Left hindlimb (tissue), 1 donor: ENCODE measurements around the gene IQCF6.
"Not testable (repeated sequence)": the region's sequence is repeated elsewhere in the genome, so short reads cannot be mapped to it uniquely, and the experiment has no call there.

Source experiments
- DNase-seq: peaks from one replicate; pipeline ENCODE4 v3.0.0-alpha.2; 2018

Gene IQCF6

GRCh38 chr3:51779137-51779536 is at the start of gene IQCF6:
TSS of gene IQCF6 (minus strand) at chr3:51779237. CDS start at chr3:51779224, 13 bp downstream.
- DNase-seq: no peak

GRCh38 chr3:51828297-51828696 is 49.3 kb upstream of the IQCF6 start:
- DNase-seq: no peak

- DNase-seq: no peak
Observed at GRCh38 chr3:51819709-51820406, 40.8 kb upstream of the IQCF6 start.

DNA sequence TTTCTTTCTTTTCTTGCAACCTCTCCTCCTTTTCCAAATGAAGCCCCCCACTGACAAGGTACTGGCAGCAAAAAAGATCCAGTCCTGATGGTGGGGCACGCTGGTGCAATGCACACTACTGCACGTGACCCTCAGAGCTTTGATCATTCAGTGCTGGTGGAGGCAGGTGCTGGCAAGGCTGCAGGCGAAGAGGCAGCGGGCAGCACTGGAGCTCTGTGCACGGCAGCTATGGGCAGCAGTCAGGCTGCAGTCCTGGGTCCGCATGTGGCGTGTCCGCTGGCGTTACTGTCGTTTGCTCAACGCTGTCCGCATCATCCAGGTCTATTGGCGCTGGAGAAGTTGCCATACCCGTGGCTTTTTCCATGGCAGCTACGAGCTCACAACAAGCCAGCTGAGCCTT is 40.1 kb upstream of the IQCF6 start:
- DNase-seq: no peak

- no peak for DNase-seq
Observed at GRCh38 chr3:51817375-51817774, 38.3 kb upstream of the IQCF6 start.

DNA sequence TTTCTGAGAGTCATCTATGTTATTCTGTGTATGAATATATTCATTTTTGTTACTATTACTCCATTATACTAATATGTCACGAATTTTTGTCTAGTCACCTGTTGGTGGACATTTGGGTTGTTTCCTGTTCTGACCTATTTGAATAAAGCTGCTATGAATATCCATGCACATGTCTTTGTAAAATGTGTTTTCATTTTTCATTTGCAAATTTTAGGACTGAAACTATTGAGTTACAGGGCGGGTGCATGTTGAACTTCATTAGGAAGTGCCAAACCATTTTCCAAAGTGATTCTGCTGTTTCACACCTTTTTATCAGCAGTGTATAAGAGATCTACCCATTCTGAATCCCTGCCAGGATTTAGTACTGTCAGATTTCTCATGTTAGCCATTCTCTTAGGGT is 37.7 kb upstream of the IQCF6 start:
- no peak for DNase-seq

GRCh38 chr3:51815614-51816013 is 36.6 kb upstream of the IQCF6 start:
- no peak for DNase-seq

- DNase-seq: no peak
Observed at GRCh38 chr3:51814034-51814433, 35.0 kb upstream of the IQCF6 start.

DNA sequence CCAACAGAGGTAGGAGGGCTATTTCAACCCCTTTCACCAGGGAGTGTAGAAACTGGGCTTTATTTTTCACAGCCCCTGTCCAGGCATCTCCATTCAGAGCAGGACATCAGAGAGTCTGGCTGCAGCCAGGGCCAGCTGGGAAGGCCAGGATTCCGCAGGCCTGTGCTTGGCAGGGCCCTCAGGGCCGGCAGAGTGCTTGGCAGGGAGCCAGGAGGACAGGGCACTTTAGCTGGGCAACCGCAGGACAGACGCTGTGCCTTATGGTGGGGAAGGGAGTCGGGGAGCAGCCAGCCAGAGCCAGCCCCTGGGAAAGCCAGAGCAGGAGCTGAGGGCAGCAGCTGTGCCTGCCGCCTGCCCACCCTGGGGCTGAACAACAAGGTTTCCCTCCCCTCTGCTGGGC is 34.5 kb upstream of the IQCF6 start:
- DNase-seq: peak; percentile 38

GRCh38 chr3:51808934-51809333 is 29.9 kb upstream of the IQCF6 start:
- DNase-seq: no peak

DNA sequence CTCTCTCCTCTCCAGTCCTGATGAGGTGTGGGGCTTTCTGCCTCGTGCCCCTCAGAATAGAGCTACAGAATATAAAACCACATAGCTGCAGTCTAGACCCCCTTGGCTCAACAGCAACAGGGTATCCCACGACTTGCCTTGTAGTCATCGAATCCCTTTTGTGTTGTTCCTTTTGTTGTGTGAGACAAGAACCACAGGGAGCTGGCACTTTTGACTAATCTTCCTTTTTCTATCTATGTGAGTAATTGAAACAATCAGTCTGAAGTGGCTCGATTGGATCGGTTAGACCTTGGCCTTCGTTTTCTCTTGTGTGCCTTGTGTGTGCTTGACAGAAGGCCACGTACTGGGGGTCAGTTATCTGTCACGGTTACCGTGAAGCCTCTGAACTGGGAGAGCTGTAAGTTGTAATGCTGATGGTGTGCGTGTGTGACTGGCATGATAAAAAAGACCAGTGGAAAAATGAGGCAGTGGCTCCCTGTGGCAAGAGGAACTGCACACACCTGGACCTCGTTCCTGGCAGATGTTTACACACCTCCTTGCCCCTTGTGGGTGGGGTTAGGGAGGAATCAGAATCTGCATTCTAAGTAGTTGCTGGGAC is 23.2 kb upstream of the IQCF6 start:
- no peak for DNase-seq

DNA sequence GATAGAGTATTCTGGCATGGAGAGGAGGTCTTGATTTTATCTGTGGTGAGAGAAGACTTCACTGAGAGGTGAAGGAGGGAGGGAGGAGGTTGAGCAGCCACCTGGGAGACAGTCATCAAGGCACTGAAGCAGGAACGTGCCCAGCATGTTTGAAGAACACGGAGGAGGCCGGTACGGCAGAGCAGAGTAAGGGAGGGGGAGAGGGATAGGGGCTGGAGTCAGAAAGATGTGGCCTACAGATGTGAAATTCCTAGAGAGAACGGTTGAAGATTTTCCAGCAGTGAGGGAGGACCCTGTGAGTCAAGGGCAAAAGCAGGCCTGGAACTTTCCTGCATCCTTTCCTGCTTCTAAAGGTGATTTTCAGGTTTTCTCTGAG is 21.7 kb upstream of the IQCF6 start:
- no peak for DNase-seq

- DNase-seq: no peak
Observed at GRCh38 chr3:51799879-51800749, 21.1 kb upstream of the IQCF6 start.

GRCh38 chr3:51798411-51798963 is 19.4 kb upstream of the IQCF6 start:
- no peak for DNase-seq

GRCh38 chr3:51796854-51797253 is 17.8 kb upstream of the IQCF6 start:
- DNase-seq: no peak

DNA sequence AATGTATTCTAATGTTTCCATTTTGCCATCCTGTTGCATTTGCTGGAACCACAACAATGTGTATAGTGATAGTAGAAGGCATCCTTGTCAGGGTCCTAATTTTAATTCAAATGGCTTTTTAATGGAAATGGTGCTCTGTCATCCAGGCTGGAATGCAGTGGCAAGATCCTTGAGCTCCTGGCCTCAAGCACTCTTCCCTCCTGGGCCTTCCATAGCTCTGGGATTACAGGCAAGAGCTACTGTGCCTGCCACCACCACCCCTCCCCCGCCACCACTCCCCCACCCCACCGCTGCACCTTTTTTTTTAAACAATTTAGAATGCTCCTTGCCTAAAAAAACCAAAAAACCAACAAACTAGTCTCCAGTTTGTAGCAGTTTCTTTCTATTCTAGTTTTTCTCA is 15.2 kb upstream of the IQCF6 start:
- no peak for DNase-seq

GRCh38 chr3:51792206-51792605 is 13.2 kb upstream of the IQCF6 start:
- DNase-seq: no peak

GRCh38 chr3:51789437-51789836 is 10.4 kb upstream of the IQCF6 start:
- no peak for DNase-seq

DNA sequence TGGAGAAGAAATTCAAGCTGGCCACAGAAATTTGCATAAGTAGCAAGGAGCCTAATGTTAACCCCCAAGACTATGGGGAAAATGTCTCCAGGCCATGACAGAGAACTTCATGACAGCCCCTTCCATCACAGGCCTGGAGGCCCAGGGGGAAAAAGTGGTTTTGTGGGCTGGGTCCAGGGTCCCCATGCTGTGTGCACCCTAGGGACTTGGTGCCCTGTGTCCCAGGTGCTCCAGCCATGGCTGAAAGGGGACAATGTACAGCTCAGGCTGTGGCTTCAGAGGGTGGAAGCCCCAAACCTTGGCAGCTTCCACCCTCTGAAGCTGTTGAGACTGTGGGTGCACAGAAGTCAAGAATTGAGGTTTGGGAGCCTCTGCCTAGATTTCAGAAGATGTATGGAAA is 8.5 kb upstream of the IQCF6 start:
- not testable (repeated sequence) for DNase-seq

DNA sequence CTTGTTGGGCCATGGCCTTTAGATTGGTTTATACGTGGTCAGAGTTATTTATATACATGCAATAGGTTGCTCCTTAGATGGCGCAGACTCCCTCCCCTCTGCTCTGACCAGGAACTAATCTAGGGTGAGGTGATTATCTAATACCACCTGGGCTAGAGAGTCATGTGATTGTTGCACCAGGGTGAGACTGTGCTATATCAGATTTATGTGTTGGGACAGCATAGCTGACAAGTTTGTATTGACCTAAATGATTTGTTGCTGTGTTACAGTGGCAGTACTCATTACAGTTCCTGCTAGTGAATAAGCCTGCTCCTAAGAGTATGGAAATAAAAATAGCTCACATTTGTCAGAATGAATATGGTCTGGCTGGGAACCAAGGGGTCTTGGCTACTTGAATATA is 7.2 kb upstream of the IQCF6 start:
- no peak for DNase-seq

DNA sequence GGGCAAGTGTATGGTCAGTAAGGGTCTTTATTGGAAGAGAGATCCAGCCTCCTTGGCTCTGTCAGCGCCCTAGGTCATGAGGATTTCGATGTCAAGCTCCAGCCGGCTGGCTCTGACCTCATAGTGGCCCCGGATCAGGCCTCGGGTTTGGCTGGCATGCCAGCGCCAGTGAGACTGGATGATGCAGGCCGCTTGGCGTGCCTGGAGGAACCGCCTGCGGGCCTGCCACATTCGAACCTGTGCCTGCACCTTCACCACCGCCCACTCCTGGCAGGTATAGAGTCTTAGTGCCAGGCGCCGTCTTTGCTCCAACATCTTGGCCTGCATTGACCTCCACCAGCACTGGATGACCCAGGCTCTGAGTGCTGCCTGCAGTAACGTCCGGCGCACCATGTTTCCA is 483 bp downstream of the IQCF6 start:
- DNase-seq: no peak

GRCh38 chr3:51777985-51778384 is 1.1 kb downstream of the IQCF6 start:
- peak; percentile 62 for DNase-seq

DNA sequence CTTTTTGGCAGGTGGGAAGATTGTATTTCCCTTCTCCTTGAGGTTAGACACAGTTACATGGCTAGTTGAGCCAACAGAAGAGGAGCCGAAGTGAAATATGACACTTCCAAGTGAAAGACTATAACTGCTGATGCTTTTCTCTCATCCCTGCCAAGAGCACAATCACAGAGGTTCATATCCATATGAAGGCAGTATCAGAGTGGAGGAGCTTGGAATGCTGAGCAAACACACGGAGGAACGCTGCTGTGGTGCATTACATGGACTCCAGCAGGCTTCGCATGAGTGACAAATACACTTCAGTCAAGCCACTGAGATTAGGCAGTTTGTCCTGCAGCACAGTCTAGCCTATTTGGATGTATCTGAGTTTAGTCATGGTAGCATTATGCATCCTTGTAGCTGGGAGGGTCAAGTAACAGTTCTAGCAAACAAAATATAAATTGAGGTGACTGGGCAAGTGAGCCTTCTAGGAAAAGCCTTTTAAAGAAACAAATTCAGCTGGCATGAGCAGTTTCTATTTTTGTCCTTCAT is 5.4 kb downstream of the IQCF6 start:
- no peak for DNase-seq
